WTC11 (cell line): ENCODE results near the gene C4BPA. TPM values are rescaled to one million over a fixed set of nuclear protein-coding genes. Genes with fewer than 3 reads are reported as not detected.

Experiments
- ATAC-seq: fragments of 200-7000 bp; cut with Tn5 transposase; 2 replicates; pipeline ENCODE4 v1.10.0; 2021; ENCODE audit warnings: mild to moderate bottlenecking, moderate library complexity
- CTCF ChIA-PET: fragments of 300-600 bp; sonication (Branson Sonifier 250); formaldehyde crosslinking; loops from one replicate; lab custom pipeline; 2021; ENCODE audit warnings: antibody characterized with exemption; lab: Charles Lee
- POLR2A ChIA-PET: fragments of 350-600 bp; sonication (Branson Sonifier 250); formaldehyde crosslinking; loops from one replicate; lab custom pipeline; 2021; ENCODE audit warnings: antibody characterized with exemption; lab: Charles Lee
- DNase-seq: peaks from one replicate; pipeline ENCODE4 v3.0.0; 2021; ENCODE audit warnings: low spot score
- H3K27ac Mint-ChIP-seq: 2 replicates; pipeline ENCODE4 v1.8.0; 2021; ENCODE audit warnings: mixed read lengths
- H3K27me3 Mint-ChIP-seq: 2 replicates; pipeline ENCODE4 v1.8.0; 2021; ENCODE audit warnings: low read depth, mild to moderate bottlenecking, moderate library complexity, mixed read lengths
- H3K36me3 Mint-ChIP-seq: 2 replicates; pipeline ENCODE4 v1.8.0; 2021; ENCODE audit warnings: mixed read lengths
- H3K4me1 Mint-ChIP-seq: 2 replicates; pipeline ENCODE4 v1.8.0; 2022; ENCODE audit warnings: mixed read lengths
- H3K4me3 Mint-ChIP-seq: 2 replicates; pipeline ENCODE4 v1.8.0; 2021; ENCODE audit warnings: mild to moderate bottlenecking, moderate library complexity, mixed read lengths
- H3K9me3 Mint-ChIP-seq: 2 replicates; pipeline ENCODE4 v1.8.0; 2021; ENCODE audit warnings: mixed read lengths
- AFF4 ChIP-seq: sonication (generic); formaldehyde crosslinking; IDR thresholded peaks from 2 replicates; pipeline ENCODE4 v1.8.1; 2023; ENCODE audit warnings: mild to moderate bottlenecking, missing genetic modification reagents, borderline replicate concordance
- CREB1 ChIP-seq: sonication (generic); formaldehyde crosslinking; IDR thresholded peaks from 2 replicates; pipeline ENCODE4 v1.8.0; 2023; ENCODE audit warnings: mild to moderate bottlenecking, missing genetic modification reagents
- CREM ChIP-seq: sonication (generic); formaldehyde crosslinking; IDR thresholded peaks from 2 replicates; pipeline ENCODE4 v1.8.1; 2022; ENCODE audit warnings: mild to moderate bottlenecking, missing genetic modification reagents, moderate library complexity
- ELF4 ChIP-seq: sonication (generic); formaldehyde crosslinking; IDR thresholded peaks from 2 replicates; pipeline ENCODE4 v1.8.1; 2022; ENCODE audit warnings: low read depth, mild to moderate bottlenecking, moderate library complexity, missing genetic modification reagents
- FOXK1 ChIP-seq: sonication (generic); formaldehyde crosslinking; IDR thresholded peaks from 2 replicates; pipeline ENCODE4 v1.8.0; 2022; ENCODE audit warnings: mild to moderate bottlenecking, moderate library complexity, missing genetic modification reagents
- GABPB1 ChIP-seq: sonication (generic); formaldehyde crosslinking; IDR thresholded peaks from 2 replicates; pipeline ENCODE4 v1.8.1; 2023; ENCODE audit warnings: mild to moderate bottlenecking, missing genetic modification reagents
- GTF2I ChIP-seq: fragments of 250-450 bp; sonication (Bioruptor Pico); conservative IDR thresholded peaks from 2 replicates; pipeline ENCODE4 v1.4.0; 2021; ENCODE audit warnings: mild to moderate bottlenecking
- IRF2 ChIP-seq: sonication (generic); formaldehyde crosslinking; IDR thresholded peaks from 2 replicates; pipeline ENCODE4 v1.8.0; 2022; ENCODE audit warnings: low read depth, missing genetic modification reagents, borderline replicate concordance
- MLX ChIP-seq: sonication (generic); formaldehyde crosslinking; IDR thresholded peaks from 2 replicates; pipeline ENCODE4 v1.8.1; 2023; ENCODE audit warnings: mild to moderate bottlenecking, missing genetic modification reagents, moderate library complexity
- NFE2L1 ChIP-seq: sonication (generic); formaldehyde crosslinking; IDR thresholded peaks from 2 replicates; pipeline ENCODE4 v1.8.1; 2023; ENCODE audit warnings: missing genetic modification reagents
- NR1H2 ChIP-seq: sonication (generic); formaldehyde crosslinking; IDR thresholded peaks from 2 replicates; pipeline ENCODE4 v1.9.0; 2021; ENCODE audit warnings: mild to moderate bottlenecking, moderate library complexity, missing genetic modification reagents
- PRRX2 ChIP-seq: fragments of 250-450 bp; sonication (Bioruptor Pico); IDR thresholded peaks from 2 replicates; pipeline ENCODE4 v1.8.0; 2021; ENCODE audit warnings: mild to moderate bottlenecking
- RELA ChIP-seq: sonication (generic); formaldehyde crosslinking; IDR thresholded peaks from 2 replicates; pipeline ENCODE4 v1.8.1; 2022; ENCODE audit warnings: missing genetic modification reagents, mild to moderate bottlenecking, borderline replicate concordance
- SP1 ChIP-seq: sonication (generic); formaldehyde crosslinking; conservative IDR thresholded peaks from 2 replicates; pipeline ENCODE4 v1.8.1; 2022; ENCODE audit warnings: missing genetic modification reagents
- STAT6 ChIP-seq: sonication (generic); formaldehyde crosslinking; conservative IDR thresholded peaks from 2 replicates; pipeline ENCODE4 v1.8.1; 2023; ENCODE audit warnings: mild to moderate bottlenecking, low read depth, missing genetic modification reagents, moderate library complexity
- TCF7 ChIP-seq: sonication (generic); formaldehyde crosslinking; IDR thresholded peaks from 2 replicates; pipeline ENCODE4 v1.8.0; 2022; ENCODE audit warnings: mild to moderate bottlenecking, low read depth, missing genetic modification reagents, moderate library complexity
- TEAD1 ChIP-seq: sonication (generic); formaldehyde crosslinking; IDR thresholded peaks from 2 replicates; pipeline ENCODE4 v1.8.0; 2022; ENCODE audit warnings: mild to moderate bottlenecking, missing genetic modification reagents
- TEAD4 ChIP-seq: sonication (generic); formaldehyde crosslinking; IDR thresholded peaks from 2 replicates; pipeline ENCODE4 v1.8.0; 2022; ENCODE audit warnings: mild to moderate bottlenecking, missing genetic modification reagents
- USF1 ChIP-seq: sonication (generic); formaldehyde crosslinking; IDR thresholded peaks from 2 replicates; pipeline ENCODE4 v1.8.0; 2022; ENCODE audit warnings: mild to moderate bottlenecking, missing genetic modification reagents
- ZBTB21 ChIP-seq: sonication (generic); formaldehyde crosslinking; IDR thresholded peaks from 2 replicates; pipeline ENCODE4 v1.8.1; 2023; ENCODE audit warnings: mild to moderate bottlenecking, missing genetic modification reagents, borderline replicate concordance
- ZNF121 ChIP-seq: sonication (generic); formaldehyde crosslinking; IDR thresholded peaks from 2 replicates; pipeline ENCODE4 v1.8.0; 2023; ENCODE audit warnings: missing genetic modification reagents
- ZNF281 ChIP-seq: sonication (generic); formaldehyde crosslinking; IDR thresholded peaks from 2 replicates; pipeline ENCODE4 v1.8.0; 2023; ENCODE audit warnings: mild to moderate bottlenecking, missing genetic modification reagents
- ZNF416 ChIP-seq: fragments of 250-450 bp; sonication (Bioruptor Pico); IDR thresholded peaks from 2 replicates; pipeline ENCODE4 v1.9.0; 2021; ENCODE audit warnings: mild to moderate bottlenecking, inconsistent platforms
- ZNF423 ChIP-seq: fragments of 250-450 bp; sonication (Bioruptor Pico); IDR thresholded peaks from 2 replicates; pipeline ENCODE4 v2.1.2; 2022; ENCODE audit warnings: mild to moderate bottlenecking, moderate library complexity
- total RNA-seq: library from RNA; stranded (reverse); gene quantifications from 3 replicates; pipeline ENCODE4 v1.2.3, GENCODE V29; 2021
- TF ChIP-seq, protein P1 (sequence below): fragments of 250-450 bp; sonication (Bioruptor Pico); IDR thresholded peaks from 2 replicates; pipeline ENCODE4 v2.1.2; 2022; ENCODE audit warnings: mild to moderate bottlenecking, moderate library complexity

C4BPA gene
- total RNA-seq, 1 experiment from 2014 or later = 0.39 TPM

DNA sequence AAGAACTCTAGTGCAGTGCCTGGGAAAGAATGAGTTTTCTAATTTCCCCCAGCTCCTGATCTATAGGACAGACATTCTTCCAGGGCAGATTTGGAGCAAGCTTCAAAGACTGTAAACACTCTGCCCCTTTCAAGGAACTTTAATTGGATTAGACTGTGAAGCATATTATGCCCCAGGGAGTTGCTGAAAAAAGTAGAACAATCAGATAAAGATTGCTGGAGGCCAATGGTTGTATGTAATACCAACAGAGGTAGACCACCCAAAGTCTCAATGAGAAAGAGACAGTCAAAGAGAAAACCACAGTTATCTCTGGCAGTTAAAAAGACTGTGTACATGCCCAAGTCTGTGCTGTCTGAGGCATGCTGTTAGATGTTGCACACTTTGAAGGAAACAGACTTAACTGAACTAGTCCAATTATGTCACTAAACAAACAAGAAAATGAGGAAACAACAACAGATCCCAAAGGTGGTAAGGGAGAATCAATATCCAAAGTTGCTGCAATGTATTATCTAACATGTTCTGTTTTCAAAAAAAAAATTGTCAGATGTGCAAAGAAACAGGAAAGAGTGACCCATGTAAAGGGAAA lies 24.4 kb downstream of the C4BPA start:
- no peak for DNase-seq
- no peak for ATAC-seq
- Mint-ChIP-seq H3K9me3 (peaks cover 45% of the 10 kb centered on the region), H3K27me3 (no peaks in the 10 kb centered on the region; the same call in 1 of the 2 replicates), H3K4me1 (peaks cover 5% of the 10 kb centered on the region), H3K36me3 (peaks cover 24% of the 10 kb centered on the region), H3K27ac (no peak overlapping the region), H3K4me3 (no peak overlapping the region)
- ChIA-PET POLR2A (no interaction called here), CTCF (no interaction called here)
- TF ChIP-seq CREB1 (CRISPR knock-in tag) (no peak), FOXK1 (CRISPR knock-in tag) (no peak), GTF2I (CRISPR knock-in tag) (no peak), ELF4 (CRISPR knock-in tag) (no peak), GABPB1 (no peak), MLX (CRISPR knock-in tag) (no peak), USF1 (no peak), SP1 (no peak), ZBTB21 (no peak), PRRX2 (CRISPR knock-in tag) (no peak), ZNF423 (CRISPR knock-in tag) (no peak), RELA (CRISPR knock-in tag) (no peak), TEAD4 (CRISPR knock-in tag) (no peak)
- TF ChIP-seq, protein P1, sequence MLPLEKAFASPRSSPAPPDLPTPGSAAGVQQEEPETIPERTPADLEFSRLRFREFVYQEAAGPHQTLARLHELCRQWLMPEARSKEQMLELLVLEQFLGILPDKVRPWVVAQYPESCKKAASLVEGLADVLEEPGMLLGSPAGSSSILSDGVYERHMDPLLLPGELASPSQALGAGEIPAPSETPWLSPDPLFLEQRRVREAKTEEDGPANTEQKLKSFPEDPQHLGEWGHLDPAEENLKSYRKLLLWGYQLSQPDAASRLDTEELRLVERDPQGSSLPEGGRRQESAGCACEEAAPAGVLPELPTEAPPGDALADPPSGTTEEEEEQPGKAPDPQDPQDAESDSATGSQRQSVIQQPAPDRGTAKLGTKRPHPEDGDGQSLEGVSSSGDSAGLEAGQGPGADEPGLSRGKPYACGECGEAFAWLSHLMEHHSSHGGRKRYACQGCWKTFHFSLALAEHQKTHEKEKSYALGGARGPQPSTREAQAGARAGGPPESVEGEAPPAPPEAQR (CRISPR knock-in tag) = no peak

DNA sequence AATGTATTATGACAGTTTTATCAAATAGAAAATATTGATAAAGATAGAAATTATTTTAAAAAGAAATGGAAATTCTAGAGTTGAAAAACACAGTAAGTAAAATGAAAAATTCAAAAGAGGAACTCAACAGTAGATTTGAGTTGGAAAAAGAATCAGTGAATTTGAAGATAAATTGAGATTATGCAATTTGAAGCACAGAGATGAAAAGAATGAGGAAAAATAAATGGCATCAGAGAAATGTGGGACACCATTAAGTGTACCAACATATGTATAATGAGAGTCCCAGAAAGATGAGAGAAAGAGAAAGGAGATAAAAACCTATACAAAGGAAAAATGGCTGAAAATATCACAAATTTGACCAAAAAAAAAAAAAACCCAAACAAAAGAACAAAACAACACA lies 25.0 kb downstream of the C4BPA start:
- Mint-ChIP-seq H3K4me3 (no peak overlapping the region), H3K9me3 (peaks cover 45% of the 10 kb centered on the region), H3K27ac (no peak overlapping the region), H3K4me1 (peaks cover 5% of the 10 kb centered on the region), H3K36me3 (peaks cover 24% of the 10 kb centered on the region), H3K27me3 (no peaks in the 10 kb centered on the region; the same call in 1 of the 2 replicates)
- ChIA-PET CTCF (no interaction called here), POLR2A (no interaction called here)
- ATAC-seq (no peak), DNase-seq (no peak)
- no peak for TF ChIP-seq ZNF281
- no peak for TF ChIP-seq STAT6 (CRISPR knock-in tag)
- TF ChIP-seq NFE2L1 (CRISPR knock-in tag) = no peak
- TF ChIP-seq IRF2 (CRISPR knock-in tag) = no peak
- TF ChIP-seq TCF7 (CRISPR knock-in tag) = no peak
- no peak for TF ChIP-seq ZNF121 (CRISPR knock-in tag)
- TF ChIP-seq TEAD1 (CRISPR knock-in tag) = no peak
- TF ChIP-seq NR1H2 = no peak
- no peak for TF ChIP-seq AFF4
- no peak for TF ChIP-seq FOXK1 (CRISPR knock-in tag)
- TF ChIP-seq ZNF416 (CRISPR knock-in tag) = no peak
- TF ChIP-seq CREM (CRISPR knock-in tag) = no peak
